ENCODE measurements around the gene ARHGAP26.

ARHGAP26 gene

GRCh38 chr5:142726188-142726731 lies 43.9 kb upstream of the ARHGAP26 start:
- Histone ChIP-seq H3K4me3 (ENCODE audit: low read length) (no peak overlapping the region), H3K27ac (ENCODE audit: low read depth, low read length) (no peak overlapping the region), H3K4me1 (ENCODE audit: control insufficient read depth, low read length) (no peaks in the 10 kb centered on the region), H3K79me2 (ENCODE audit: control insufficient read depth, low read length) (no peaks in the 10 kb centered on the region), H4K20me1 (ENCODE audit: control insufficient read depth, insufficient read depth, low read depth, low read length) (no peaks in the 10 kb centered on the region), H3K4me2 (ENCODE audit: low read length) (no peak overlapping the region), H3K27me3 (ENCODE audit: control insufficient read depth, low read length) (peaks cover 4% of the 10 kb centered on the region), H3K9me3 (ENCODE audit: control insufficient read depth, insufficient read depth, low read length) (no peaks in the 10 kb centered on the region), H3F3A (ENCODE audit: control insufficient read depth, insufficient read depth) (no peaks in the 10 kb centered on the region), H3K9me2 (replicated peaks; ENCODE audit: control insufficient read depth, low read length) (no peaks in the 10 kb centered on the region), H3K36me3 (ENCODE audit: control insufficient read depth, low read length) (no peaks in the 10 kb centered on the region)
- TF ChIP-seq CTCF (IDR thresholded peaks at IDR 0.05; ENCODE audit: low read depth, low read length, poor library complexity, severe bottlenecking) (no peak), EZH2phosphoT487 (IDR thresholded peaks at IDR 0.05; ENCODE audit: borderline replicate concordance, low read length) (no peak)

GRCh38 chr5:142727735-142728047 lies 42.5 kb upstream of the ARHGAP26 start:
- Histone ChIP-seq H3K4me1 (ENCODE audit: control insufficient read depth, low read length) (no peaks in the 10 kb centered on the region), H3K36me3 (ENCODE audit: control insufficient read depth, low read length) (no peaks in the 10 kb centered on the region), H3K9me3 (ENCODE audit: control insufficient read depth, insufficient read depth, low read length) (no peaks in the 10 kb centered on the region), H4K20me1 (ENCODE audit: control insufficient read depth, insufficient read depth, low read depth, low read length) (no peaks in the 10 kb centered on the region), H3F3A (ENCODE audit: control insufficient read depth, insufficient read depth) (no peaks in the 10 kb centered on the region), H3K4me3 (ENCODE audit: low read length) (no peak overlapping the region), H3K4me2 (ENCODE audit: low read length) (no peak overlapping the region), H3K79me2 (ENCODE audit: control insufficient read depth, low read length) (no peaks in the 10 kb centered on the region), H3K27ac (ENCODE audit: low read depth, low read length) (no peak overlapping the region), H3K9me2 (replicated peaks; ENCODE audit: control insufficient read depth, low read length) (no peaks in the 10 kb centered on the region), H3K27me3 (ENCODE audit: control insufficient read depth, low read length) (peaks cover 4% of the 10 kb centered on the region)
- TF ChIP-seq CTCF (IDR thresholded peaks at IDR 0.05; ENCODE audit: low read depth, low read length, poor library complexity, severe bottlenecking) (no peak), EZH2phosphoT487 (IDR thresholded peaks at IDR 0.05; ENCODE audit: borderline replicate concordance, low read length) (no peak)

GRCh38 chr5:142735323-142736246 lies 34.6 kb upstream of the ARHGAP26 start:
- H3K4me1 ChIP-seq (ENCODE audit: control insufficient read depth, low read length): peaks cover 14% of the 10 kb centered on the region
- H3K4me2 ChIP-seq (ENCODE audit: low read length): no peak overlapping the region
- H3K9me3 ChIP-seq (ENCODE audit: control insufficient read depth, insufficient read depth, low read length): no peaks in the 10 kb centered on the region
- TF ChIP-seq CTCF (IDR thresholded peaks at IDR 0.05; ENCODE audit: low read depth, low read length, poor library complexity, severe bottlenecking) (no peak), EZH2phosphoT487 (IDR thresholded peaks at IDR 0.05; ENCODE audit: borderline replicate concordance, low read length) (no peak)
- H3K9me2 ChIP-seq (replicated peaks; ENCODE audit: control insufficient read depth, low read length): no peaks in the 10 kb centered on the region
- no peak overlapping the region for H3K27ac ChIP-seq (ENCODE audit: low read depth, low read length)
- no peaks in the 10 kb centered on the region for H3F3A ChIP-seq (ENCODE audit: control insufficient read depth, insufficient read depth)
- no peaks in the 10 kb centered on the region for H3K27me3 ChIP-seq (ENCODE audit: control insufficient read depth, low read length)
- no peaks in the 10 kb centered on the region for H3K79me2 ChIP-seq (ENCODE audit: control insufficient read depth, low read length)
- H3K36me3 ChIP-seq (ENCODE audit: control insufficient read depth, low read length): no peaks in the 10 kb centered on the region
- no peaks in the 10 kb centered on the region for H4K20me1 ChIP-seq (ENCODE audit: control insufficient read depth, insufficient read depth, low read depth, low read length)
- no peak overlapping the region for H3K4me3 ChIP-seq (ENCODE audit: low read length)

All from DOHH2 (cell line).